ENCODE results near the gene PACS1. TPM values are rescaled to one million over a fixed set of nuclear protein-coding genes. Genes with fewer than 3 reads are reported as not detected.
A peak's percentile ranks its signal among the peaks of the same experiment; 100 is the strongest.

Gene PACS1
- total RNA-seq, 1 donor from 2014 or later, result 49.9 TPM

DNA sequence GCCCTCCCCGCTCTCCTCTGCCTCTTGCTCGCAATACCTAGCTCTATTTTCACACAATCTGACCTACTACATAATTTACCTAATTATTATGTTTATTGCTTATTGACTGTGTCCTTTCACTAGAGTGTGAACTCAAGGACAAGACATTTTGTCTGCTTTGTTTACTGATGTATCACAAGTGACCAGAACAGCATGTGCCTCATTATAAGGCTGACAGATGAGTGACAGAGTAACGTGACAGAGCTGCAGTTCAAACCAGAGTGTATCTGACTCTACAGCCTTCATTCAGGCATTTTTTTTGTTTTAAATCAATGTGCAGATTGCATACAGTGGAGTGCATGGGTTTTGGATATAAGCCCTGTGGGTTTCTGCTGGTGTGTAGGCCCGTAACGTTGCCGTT is 116.4 kb downstream of the PACS1 start:
- H3K36me3 Mint-ChIP-seq, result peaks cover 13% of the 10 kb centered on the region

DNA sequence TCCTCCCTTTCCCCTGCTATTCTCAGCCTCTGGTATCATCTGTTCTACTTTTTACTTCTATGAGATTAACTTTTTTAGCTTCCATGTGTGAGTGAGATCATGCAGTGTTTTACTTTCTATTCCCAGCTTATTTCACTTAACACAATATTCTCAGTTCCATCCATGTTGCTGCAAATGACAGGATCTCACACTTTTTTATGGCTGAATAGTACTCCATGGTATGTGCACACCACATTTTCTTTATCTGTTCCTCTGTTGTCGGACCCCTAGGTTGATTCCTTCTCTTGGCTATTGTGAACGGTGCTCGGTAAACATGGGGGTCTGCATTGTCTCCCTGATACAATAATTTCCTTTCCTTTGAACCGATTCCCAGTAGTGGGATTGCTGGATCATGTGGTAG is 117.4 kb downstream of the PACS1 start:
- Mint-ChIP-seq H3K9me3 (no peaks in the 10 kb centered on the region), H3K27me3 (no peaks in the 10 kb centered on the region), H3K4me1 (ENCODE audit: unreplicated experiment) (peaks cover 7% of the 10 kb centered on the region), H3K36me3 (peaks cover 13% of the 10 kb centered on the region), H3K4me3 (no peak overlapping the region), H3K27ac (no peak overlapping the region)
- TF ChIP-seq, protein P1, sequence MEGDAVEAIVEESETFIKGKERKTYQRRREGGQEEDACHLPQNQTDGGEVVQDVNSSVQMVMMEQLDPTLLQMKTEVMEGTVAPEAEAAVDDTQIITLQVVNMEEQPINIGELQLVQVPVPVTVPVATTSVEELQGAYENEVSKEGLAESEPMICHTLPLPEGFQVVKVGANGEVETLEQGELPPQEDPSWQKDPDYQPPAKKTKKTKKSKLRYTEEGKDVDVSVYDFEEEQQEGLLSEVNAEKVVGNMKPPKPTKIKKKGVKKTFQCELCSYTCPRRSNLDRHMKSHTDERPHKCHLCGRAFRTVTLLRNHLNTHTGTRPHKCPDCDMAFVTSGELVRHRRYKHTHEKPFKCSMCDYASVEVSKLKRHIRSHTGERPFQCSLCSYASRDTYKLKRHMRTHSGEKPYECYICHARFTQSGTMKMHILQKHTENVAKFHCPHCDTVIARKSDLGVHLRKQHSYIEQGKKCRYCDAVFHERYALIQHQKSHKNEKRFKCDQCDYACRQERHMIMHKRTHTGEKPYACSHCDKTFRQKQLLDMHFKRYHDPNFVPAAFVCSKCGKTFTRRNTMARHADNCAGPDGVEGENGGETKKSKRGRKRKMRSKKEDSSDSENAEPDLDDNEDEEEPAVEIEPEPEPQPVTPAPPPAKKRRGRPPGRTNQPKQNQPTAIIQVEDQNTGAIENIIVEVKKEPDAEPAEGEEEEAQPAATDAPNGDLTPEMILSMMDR (conservative IDR thresholded peaks at IDR 0.05), result no peak
- no peak for DNase-seq (ENCODE audit: extremely low spot score, unreplicated experiment)

More for the DNA sequence above, 116.4 kb downstream of the PACS1 start:
- H3K9me3 Mint-ChIP-seq, result peaks cover 5% of the 10 kb centered on the region
- TF ChIP-seq, protein P1 (conservative IDR thresholded peaks at IDR 0.05), result no peak
- no peak overlapping the region for H3K27ac Mint-ChIP-seq
- no peak overlapping the region for H3K4me3 Mint-ChIP-seq
- no peaks in the 10 kb centered on the region for H3K27me3 Mint-ChIP-seq
- no peak for DNase-seq (ENCODE audit: extremely low spot score, unreplicated experiment)
- H3K4me1 Mint-ChIP-seq (ENCODE audit: unreplicated experiment), result peaks cover 14% of the 10 kb centered on the region

DNA sequence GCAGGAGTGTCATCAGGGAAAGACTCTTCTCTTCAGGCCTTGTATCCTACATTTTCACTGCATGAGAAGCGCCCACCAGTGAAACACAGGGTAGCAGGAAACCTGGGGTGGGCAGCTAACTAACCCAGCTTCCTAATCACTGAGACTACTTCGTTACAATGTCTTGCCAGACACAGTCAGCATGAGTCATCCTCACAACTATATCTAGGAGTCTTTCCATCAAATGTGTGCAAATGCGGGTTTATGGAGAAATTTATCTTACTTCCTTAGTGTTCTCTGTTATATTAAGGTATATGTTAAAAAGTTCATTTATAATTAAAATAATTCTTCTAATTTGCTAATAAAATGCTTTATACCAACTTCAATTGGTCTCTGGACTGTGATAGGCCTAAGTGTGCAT is 118.5 kb downstream of the PACS1 start:
- TF ChIP-seq, protein P1 (conservative IDR thresholded peaks at IDR 0.05), result no peak
- no peaks in the 10 kb centered on the region for H3K9me3 Mint-ChIP-seq
- H3K4me1 Mint-ChIP-seq (ENCODE audit: unreplicated experiment), result peaks cover 12% of the 10 kb centered on the region
- no peak overlapping the region for H3K27ac Mint-ChIP-seq
- peaks cover 13% of the 10 kb centered on the region for H3K36me3 Mint-ChIP-seq
- H3K27me3 Mint-ChIP-seq, result no peaks in the 10 kb centered on the region
- H3K4me3 Mint-ChIP-seq, result no peak overlapping the region
- DNase-seq (ENCODE audit: extremely low spot score, unreplicated experiment), result no peak

DNA sequence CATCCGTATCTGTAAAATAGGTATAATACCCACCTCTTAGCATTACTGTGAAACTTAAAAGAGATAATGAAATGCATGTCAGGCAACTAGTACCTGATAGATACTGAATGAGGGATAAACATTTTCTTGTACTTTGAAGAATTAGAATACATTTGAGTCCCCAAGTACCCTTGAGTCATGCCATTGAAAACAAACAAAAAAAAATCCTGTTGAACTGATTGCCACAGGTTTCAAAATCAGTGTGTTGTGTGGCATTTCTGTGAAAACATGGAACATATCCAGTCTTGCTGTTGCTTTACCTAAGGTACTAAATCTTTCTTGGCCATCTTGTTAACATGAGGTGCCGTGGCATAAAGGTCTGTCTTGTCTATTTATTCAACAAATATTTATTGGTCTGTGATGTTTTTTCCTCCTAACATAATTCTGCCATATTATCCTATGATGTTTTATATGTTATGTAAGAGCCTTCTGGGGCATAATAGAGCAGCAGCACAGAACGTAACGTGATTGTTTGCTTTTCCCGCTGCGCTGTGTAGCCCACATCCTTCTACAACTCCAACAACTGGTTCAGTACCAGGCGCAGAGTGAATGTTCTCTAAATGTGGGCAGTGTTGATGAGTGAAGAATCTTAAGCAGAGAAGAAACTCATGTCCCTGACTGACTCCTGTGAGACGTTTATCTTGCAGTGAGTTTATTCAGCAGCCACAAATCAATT is 119.1 kb downstream of the PACS1 start:
- H3K9me3 Mint-ChIP-seq, result no peaks in the 10 kb centered on the region
- H3K36me3 Mint-ChIP-seq, result peaks cover 13% of the 10 kb centered on the region
- peak overlapping the region; percentile 73 for H3K27ac Mint-ChIP-seq
- DNase-seq (ENCODE audit: extremely low spot score, unreplicated experiment), result no peak
- peaks cover 12% of the 10 kb centered on the region for H3K4me1 Mint-ChIP-seq (ENCODE audit: unreplicated experiment)
- no peaks in the 10 kb centered on the region for H3K27me3 Mint-ChIP-seq
- H3K4me3 Mint-ChIP-seq, result no peak overlapping the region
- TF ChIP-seq, protein P1 (conservative IDR thresholded peaks at IDR 0.05), result no peak

DNA sequence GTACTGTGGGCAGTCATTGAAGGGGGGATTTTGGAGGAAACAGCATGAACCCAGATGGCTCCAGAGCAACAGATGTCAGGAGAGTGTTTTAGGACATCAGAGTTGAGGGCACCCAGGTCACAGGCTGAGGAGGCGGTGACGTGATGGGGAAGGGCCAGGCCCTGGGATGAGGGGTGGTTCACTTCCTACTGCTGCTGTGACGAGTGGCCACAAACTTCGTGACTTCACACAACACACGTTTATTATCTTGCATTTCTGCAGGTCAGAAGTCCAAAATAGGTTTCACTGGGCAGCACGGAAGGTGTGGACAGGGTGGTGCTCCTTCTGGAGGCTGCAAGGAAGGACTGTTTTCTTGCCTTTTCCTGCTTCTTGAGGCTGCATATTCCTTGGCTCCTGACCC is 120.7 kb downstream of the PACS1 start:
- no peak for DNase-seq (ENCODE audit: extremely low spot score, unreplicated experiment)
- TF ChIP-seq, protein P1 (conservative IDR thresholded peaks at IDR 0.05), result no peak
- H3K27ac Mint-ChIP-seq, result peak overlapping the region; percentile 55
- no peaks in the 10 kb centered on the region for H3K27me3 Mint-ChIP-seq
- no peak overlapping the region for H3K4me3 Mint-ChIP-seq
- H3K9me3 Mint-ChIP-seq, result no peaks in the 10 kb centered on the region
- H3K36me3 Mint-ChIP-seq, result peaks cover 13% of the 10 kb centered on the region
- peaks cover 12% of the 10 kb centered on the region for H3K4me1 Mint-ChIP-seq (ENCODE audit: unreplicated experiment)
